Measurements from ENCODE around the gene KLK3.

KLK3 gene

GRCh38 chr19:50870417-50871089 lies 15.8 kb downstream of the KLK3 start:
- CTCF ChIA-PET: interaction anchor here (0.7 kb wide), 1 partner anchor 502 kb away, joined by 5 read pairs; no protein-coding TSS in a partner anchor
- TF ChIP-seq CTCF (conservative IDR thresholded peaks at IDR 0.05; ENCODE audit: low read depth): no peak
- POLR2A ChIA-PET (ENCODE audit: low non-redundant PET): no interaction called here
- no peak for DNase-seq (ENCODE audit: low spot score)
- no peak overlapping the region for H3K27ac ChIP-seq

GRCh38 chr19:50873056-50873455 lies 18.3 kb downstream of the KLK3 start, which contains the start of gene KLK2:
KLK2 (plus strand) TSS chr19:50873439; CDS start chr19:50873474, 35 bp downstream.
- DNase-seq (ENCODE audit: low spot score): no peak
- no peak within 1 kb of the TSS for H3K27ac ChIP-seq
- ChIA-PET POLR2A (ENCODE audit: low non-redundant PET) (no interaction called here), CTCF (interaction anchor here (0.6 kb wide), 1 partner anchor 290 kb away, joined by 5 read pairs; no protein-coding TSS in a partner anchor)
- no peak for TF ChIP-seq CTCF (conservative IDR thresholded peaks at IDR 0.05; ENCODE audit: low read depth)

GRCh38 chr19:50874211-50874610 lies 19.5 kb downstream of the KLK3 start:
- ChIA-PET POLR2A (ENCODE audit: low non-redundant PET) (no interaction called here), CTCF (interaction anchor here (0.5 kb wide), 1 partner anchor 32 kb away, joined by 4 read pairs; no protein-coding TSS in a partner anchor)
- H3K27ac ChIP-seq: no peak overlapping the region
- DNase-seq (ENCODE audit: low spot score): no peak
- TF ChIP-seq CTCF (conservative IDR thresholded peaks at IDR 0.05; ENCODE audit: low read depth): no peak

GRCh38 chr19:50875795-50876422 lies 21.2 kb downstream of the KLK3 start:
- POLR2A ChIA-PET (ENCODE audit: low non-redundant PET): no interaction called here
- no peak for TF ChIP-seq CTCF (conservative IDR thresholded peaks at IDR 0.05; ENCODE audit: low read depth)
- CTCF ChIA-PET: no interaction called here
- no peak for DNase-seq (ENCODE audit: low spot score)
- H3K27ac ChIP-seq: no peak overlapping the region

GRCh38 chr19:50876456-50876855 lies 21.7 kb downstream of the KLK3 start:
- DNase-seq (ENCODE audit: low spot score): no peak
- ChIA-PET POLR2A (ENCODE audit: low non-redundant PET) (no interaction called here), CTCF (no interaction called here)
- no peak overlapping the region for H3K27ac ChIP-seq
- TF ChIP-seq CTCF (conservative IDR thresholded peaks at IDR 0.05; ENCODE audit: low read depth): no peak

- H3K27ac ChIP-seq: no peak overlapping the region
- DNase-seq (ENCODE audit: low spot score): no peak
- CTCF ChIA-PET: interaction anchor here (0.7 kb wide), 1 partner anchor 28 kb away, joined by 6 read pairs; no protein-coding TSS in a partner anchor
Measured at GRCh38 chr19:50877338-50877737, 22.6 kb downstream of the KLK3 start.

More at GRCh38 chr19:50877338-50877737, 22.6 kb downstream of the KLK3 start:
- POLR2A ChIA-PET (ENCODE audit: low non-redundant PET): no interaction called here
- no peak for TF ChIP-seq CTCF (conservative IDR thresholded peaks at IDR 0.05; ENCODE audit: low read depth)

All from RWPE1 (cell line).